ENCODE measurements around the gene MSGN1. TPM values are rescaled to one million over a fixed set of nuclear protein-coding genes. Genes with fewer than 3 reads are reported as not detected.

The MSGN1 gene, protein sequence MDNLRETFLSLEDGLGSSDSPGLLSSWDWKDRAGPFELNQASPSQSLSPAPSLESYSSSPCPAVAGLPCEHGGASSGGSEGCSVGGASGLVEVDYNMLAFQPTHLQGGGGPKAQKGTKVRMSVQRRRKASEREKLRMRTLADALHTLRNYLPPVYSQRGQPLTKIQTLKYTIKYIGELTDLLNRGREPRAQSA
- polyA plus RNA-seq (2011; rRNA removed) (not detected in 2 replicates), polyA minus RNA-seq (2011; rRNA and poly(A)+ RNA removed) (not detected in 2 replicates)

DNA sequence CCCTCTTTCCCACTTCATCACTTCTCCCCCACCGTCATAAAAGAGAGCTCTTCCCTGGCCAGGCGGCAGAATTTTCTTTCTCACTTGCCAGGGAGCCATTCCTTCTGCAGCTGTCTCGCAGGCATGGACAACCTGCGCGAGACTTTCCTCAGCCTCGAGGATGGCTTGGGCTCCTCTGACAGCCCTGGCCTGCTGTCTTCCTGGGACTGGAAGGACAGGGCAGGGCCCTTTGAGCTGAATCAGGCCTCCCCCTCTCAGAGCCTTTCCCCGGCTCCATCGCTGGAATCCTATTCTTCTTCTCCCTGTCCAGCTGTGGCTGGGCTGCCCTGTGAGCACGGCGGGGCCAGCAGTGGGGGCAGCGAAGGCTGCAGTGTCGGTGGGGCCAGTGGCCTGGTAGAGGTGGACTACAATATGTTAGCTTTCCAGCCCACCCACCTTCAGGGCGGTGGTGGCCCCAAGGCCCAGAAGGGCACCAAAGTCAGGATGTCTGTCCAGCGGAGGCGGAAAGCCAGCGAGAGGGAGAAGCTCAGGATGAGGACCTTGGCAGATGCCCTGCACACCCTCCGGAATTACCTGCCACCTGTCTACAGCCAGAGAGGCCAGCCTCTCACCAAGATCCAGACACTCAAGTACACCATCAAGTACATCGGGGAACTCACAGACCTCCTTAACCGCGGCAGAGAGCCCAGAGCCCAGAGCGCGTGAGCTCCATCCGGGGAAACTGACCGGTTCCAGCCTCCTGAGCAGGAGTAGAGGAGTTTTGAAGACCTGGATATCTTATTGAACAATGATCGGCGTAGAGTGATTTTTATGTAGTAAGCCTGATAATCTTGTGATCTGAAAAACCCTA is at the start of gene MSGN1:
Gene MSGN1, plus strand, starts transcription at position 65 of the 850 bp plus-strand sequence. Its CDS starts 59 bp downstream, at position 124.
- peaks cover 10% of the 10 kb centered on the region for H3K27me3 ChIP-seq (ENCODE audit: control insufficient read depth, insufficient read depth, low read length)
- TF ChIP-seq, protein P1, sequence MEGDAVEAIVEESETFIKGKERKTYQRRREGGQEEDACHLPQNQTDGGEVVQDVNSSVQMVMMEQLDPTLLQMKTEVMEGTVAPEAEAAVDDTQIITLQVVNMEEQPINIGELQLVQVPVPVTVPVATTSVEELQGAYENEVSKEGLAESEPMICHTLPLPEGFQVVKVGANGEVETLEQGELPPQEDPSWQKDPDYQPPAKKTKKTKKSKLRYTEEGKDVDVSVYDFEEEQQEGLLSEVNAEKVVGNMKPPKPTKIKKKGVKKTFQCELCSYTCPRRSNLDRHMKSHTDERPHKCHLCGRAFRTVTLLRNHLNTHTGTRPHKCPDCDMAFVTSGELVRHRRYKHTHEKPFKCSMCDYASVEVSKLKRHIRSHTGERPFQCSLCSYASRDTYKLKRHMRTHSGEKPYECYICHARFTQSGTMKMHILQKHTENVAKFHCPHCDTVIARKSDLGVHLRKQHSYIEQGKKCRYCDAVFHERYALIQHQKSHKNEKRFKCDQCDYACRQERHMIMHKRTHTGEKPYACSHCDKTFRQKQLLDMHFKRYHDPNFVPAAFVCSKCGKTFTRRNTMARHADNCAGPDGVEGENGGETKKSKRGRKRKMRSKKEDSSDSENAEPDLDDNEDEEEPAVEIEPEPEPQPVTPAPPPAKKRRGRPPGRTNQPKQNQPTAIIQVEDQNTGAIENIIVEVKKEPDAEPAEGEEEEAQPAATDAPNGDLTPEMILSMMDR (IDR thresholded peaks at IDR 0.05; ENCODE audit: low read depth, low read length): no peak
- ChIA-PET CTCF (interaction anchor here (1.0 to 1.5 kb wide), 2 partner anchors 16 to 17 kb away, joined by 3 to 4 read pairs; no protein-coding TSS in a partner anchor), POLR2A (no interaction called here)
- no peaks in the 10 kb centered on the region for H3K9me3 ChIP-seq (ENCODE audit: control insufficient read depth, insufficient read depth, low read length)
- DNase-seq (ENCODE audit: low read depth, low spot score): no peak
- no peak within 1 kb of the TSS for H3K27ac ChIP-seq (ENCODE audit: low read depth, low read length)
- H3K4me3 ChIP-seq (ENCODE audit: low read depth, low read length): no peak within 1 kb of the TSS

DNA sequence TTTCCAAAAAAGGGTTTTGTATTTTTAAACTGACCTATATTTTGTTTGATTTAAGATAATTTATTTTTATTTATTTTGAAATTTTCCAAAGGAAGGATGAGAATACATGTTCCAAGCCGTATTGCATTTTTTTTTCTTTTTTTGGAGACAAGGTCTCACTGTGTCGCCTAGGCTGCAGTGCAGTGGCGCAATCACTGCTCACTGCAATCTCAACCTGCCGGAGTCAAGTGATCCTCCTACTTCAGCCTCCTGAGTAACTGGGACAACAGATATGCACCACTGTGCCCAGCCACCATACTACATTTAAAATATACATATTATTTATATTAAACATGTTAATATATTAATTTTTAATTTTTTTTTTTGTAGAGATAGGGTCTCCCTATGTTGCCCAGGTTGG is 47.4 kb upstream of the MSGN1 start:
- H3K27ac ChIP-seq (ENCODE audit: low read depth, low read length): no peak overlapping the region
- TF ChIP-seq, protein P1 (IDR thresholded peaks at IDR 0.05; ENCODE audit: low read depth, low read length): no peak
- ChIA-PET POLR2A (no interaction called here), CTCF (interaction anchor here (1.9 kb wide), 1 partner anchor 49 kb away, joined by 7 read pairs; no protein-coding TSS in a partner anchor)
- no peak overlapping the region for H3K4me3 ChIP-seq (ENCODE audit: low read depth, low read length)
- no peak for DNase-seq (ENCODE audit: low read depth, low spot score)
- no peaks in the 10 kb centered on the region for H3K27me3 ChIP-seq (ENCODE audit: control insufficient read depth, insufficient read depth, low read length)
- no peaks in the 10 kb centered on the region for H3K9me3 ChIP-seq (ENCODE audit: control insufficient read depth, insufficient read depth, low read length)

DNA sequence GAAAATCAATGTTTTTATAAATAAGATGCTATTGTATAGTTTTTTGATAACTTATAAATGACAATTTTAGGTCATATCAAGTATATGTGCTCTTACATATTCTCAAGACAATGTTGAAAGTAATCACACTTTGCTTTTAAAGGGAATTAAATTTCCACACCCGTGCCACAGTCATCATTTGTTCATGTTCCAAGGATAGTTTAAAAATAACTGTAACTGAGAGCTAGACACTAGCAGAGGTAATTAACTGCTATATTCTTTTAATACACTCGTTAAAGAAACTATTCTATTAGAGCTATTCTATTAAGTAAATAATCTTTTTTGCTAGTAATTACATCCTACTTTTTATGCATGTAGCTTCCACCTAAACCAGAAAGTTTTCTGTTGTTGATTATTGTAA is 44.3 kb upstream of the MSGN1 start:
- Histone ChIP-seq H3K27ac (ENCODE audit: low read depth, low read length) (no peak overlapping the region), H3K4me3 (ENCODE audit: low read depth, low read length) (no peak overlapping the region), H3K27me3 (ENCODE audit: control insufficient read depth, insufficient read depth, low read length) (no peaks in the 10 kb centered on the region), H3K9me3 (ENCODE audit: control insufficient read depth, insufficient read depth, low read length) (no peaks in the 10 kb centered on the region)
- no peak for DNase-seq (ENCODE audit: low read depth, low spot score)
- TF ChIP-seq, protein P1 (IDR thresholded peaks at IDR 0.05; ENCODE audit: low read depth, low read length): no peak
- POLR2A ChIA-PET: no interaction called here
- CTCF ChIA-PET: interaction anchor here (1.1 kb wide), 1 partner anchor 9 kb away, joined by 3 read pairs; no protein-coding TSS in a partner anchor

DNA sequence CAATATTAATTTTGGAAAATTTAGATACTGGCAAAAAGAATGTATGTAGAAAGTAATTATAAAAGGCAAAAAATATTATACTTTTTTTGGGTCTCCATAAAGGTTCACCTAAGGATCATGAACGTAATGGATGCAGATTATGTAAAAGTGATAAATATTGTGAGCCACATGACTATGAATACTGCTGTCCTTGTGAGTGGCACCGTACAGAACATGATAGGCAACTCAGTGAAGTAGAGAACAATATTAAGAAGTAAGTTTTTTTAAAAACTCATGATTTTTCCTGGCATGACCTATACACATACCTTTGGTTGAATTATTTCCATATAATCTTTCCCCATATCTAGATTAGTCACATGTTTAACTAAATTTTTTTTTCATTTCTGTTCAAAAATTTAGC is 43.7 kb upstream of the MSGN1 start:
- H3K9me3 ChIP-seq (ENCODE audit: control insufficient read depth, insufficient read depth, low read length): no peaks in the 10 kb centered on the region
- ChIA-PET POLR2A (no interaction called here), CTCF (interaction anchor here (1.0 to 1.1 kb wide), 2 partner anchors 8 to 58 kb away, joined by 3 read pairs; no protein-coding TSS in a partner anchor)
- no peak overlapping the region for H3K4me3 ChIP-seq (ENCODE audit: low read depth, low read length)
- TF ChIP-seq, protein P1 (IDR thresholded peaks at IDR 0.05; ENCODE audit: low read depth, low read length): no peak
- no peaks in the 10 kb centered on the region for H3K27me3 ChIP-seq (ENCODE audit: control insufficient read depth, insufficient read depth, low read length)
- no peak for DNase-seq (ENCODE audit: low read depth, low spot score)
- no peak overlapping the region for H3K27ac ChIP-seq (ENCODE audit: low read depth, low read length)

DNA sequence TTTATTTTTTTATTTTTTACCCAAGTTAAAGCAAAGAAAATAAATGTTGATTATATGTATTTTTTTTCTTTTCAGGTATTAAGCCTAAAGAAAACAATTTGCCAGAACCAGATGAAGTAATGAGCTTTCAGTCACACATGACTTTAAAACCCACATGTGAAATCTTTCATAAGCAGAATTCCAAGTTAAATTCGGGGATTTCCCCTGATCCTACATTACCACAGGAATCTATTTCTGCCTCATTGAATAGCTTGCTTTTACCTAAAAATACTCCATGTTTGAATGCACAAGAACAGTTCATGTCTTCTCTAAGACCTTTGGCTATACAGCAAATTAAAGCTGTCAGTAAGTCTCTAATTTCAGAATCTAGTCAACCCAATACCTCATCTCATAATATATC is 35.7 kb upstream of the MSGN1 start:
- ChIA-PET POLR2A (no interaction called here), CTCF (interaction anchor here (1.1 kb wide), 1 partner anchor 8 kb away, joined by 3 read pairs; no protein-coding TSS in a partner anchor)
- no peak for DNase-seq (ENCODE audit: low read depth, low spot score)
- H3K27me3 ChIP-seq (ENCODE audit: control insufficient read depth, insufficient read depth, low read length): no peaks in the 10 kb centered on the region
- no peak overlapping the region for H3K27ac ChIP-seq (ENCODE audit: low read depth, low read length)
- TF ChIP-seq, protein P1 (IDR thresholded peaks at IDR 0.05; ENCODE audit: low read depth, low read length): no peak
- no peak overlapping the region for H3K4me3 ChIP-seq (ENCODE audit: low read depth, low read length)
- no peaks in the 10 kb centered on the region for H3K9me3 ChIP-seq (ENCODE audit: control insufficient read depth, insufficient read depth, low read length)

Measured in AG04450 (cell line).